A172 (cell line): Measurements from ENCODE around the gene SEPTIN10. TPM values are rescaled to one million over a fixed set of nuclear protein-coding genes. Genes with fewer than 3 reads are reported as not detected.

Experiments
- DNase-seq: peaks from one replicate; pipeline ENCODE4 v3.0.0-alpha.2; 2015; ENCODE audit warnings: low spot score
- total RNA-seq: library from RNA; depleted of rRNA; stranded (reverse); fragments of >200 nt; shearing (Covaris generic); gene quantifications from 2 replicates; pipeline ENCODE4 v1.2.3, GENCODE V29; 2014

The SEPTIN10 gene
- total RNA-seq, 1 experiment from 2014 or later: 149 TPM

- DNase-seq: peak; percentile 62
Observed at GRCh38 chr2:109545828-109546713, 67.7 kb downstream of the SEPTIN10 start.

- no peak for DNase-seq
Observed at GRCh38 chr2:109542384-109542783, 71.4 kb downstream of the SEPTIN10 start.

GRCh38 chr2:109538546-109538945 lies 75.2 kb downstream of the SEPTIN10 start:
- DNase-seq: no peak

- DNase-seq: no peak
Observed at GRCh38 chr2:109537565-109538222, 76.1 kb downstream of the SEPTIN10 start.

- DNase-seq: peak; percentile 11
Observed at GRCh38 chr2:109536556-109536955, 77.2 kb downstream of the SEPTIN10 start.

GRCh38 chr2:109535217-109535946 lies 78.4 kb downstream of the SEPTIN10 start:
- no peak for DNase-seq

GRCh38 chr2:109533823-109534222 lies 79.9 kb downstream of the SEPTIN10 start:
- no peak for DNase-seq

- DNase-seq: no peak
Observed at GRCh38 chr2:109532728-109533076, 81.1 kb downstream of the SEPTIN10 start.

- no peak for DNase-seq
Observed at GRCh38 chr2:109531896-109532727, 81.7 kb downstream of the SEPTIN10 start.

- DNase-seq: no peak
Observed at GRCh38 chr2:109531221-109531620, 82.5 kb downstream of the SEPTIN10 start.

- DNase-seq: no peak
Observed at GRCh38 chr2:109530712-109531111, 83.1 kb downstream of the SEPTIN10 start.

GRCh38 chr2:109529532-109530449 lies 84.0 kb downstream of the SEPTIN10 start:
- no peak for DNase-seq

GRCh38 chr2:109528811-109529501 lies 84.8 kb downstream of the SEPTIN10 start:
- DNase-seq: no peak

GRCh38 chr2:109527846-109528705 lies 85.7 kb downstream of the SEPTIN10 start:
- DNase-seq: no peak

- no peak for DNase-seq
Observed at GRCh38 chr2:109527079-109527478, 86.7 kb downstream of the SEPTIN10 start.

GRCh38 chr2:109526442-109526970 lies 87.3 kb downstream of the SEPTIN10 start:
- DNase-seq: no peak

- no peak for DNase-seq
Observed at GRCh38 chr2:109525836-109526235, 87.9 kb downstream of the SEPTIN10 start.

- DNase-seq: no peak
Observed at GRCh38 chr2:109523536-109524361, 90.0 kb downstream of the SEPTIN10 start.
